ENCODE data around the gene TSGA10IP. TPM values are rescaled to one million over a fixed set of nuclear protein-coding genes. Genes with fewer than 3 reads are reported as not detected.
A peak's percentile ranks its signal among the peaks of the same experiment; 100 is the strongest.

TSGA10IP gene
- not detected in 2 replicates for polyA plus RNA-seq (2013)

DNA sequence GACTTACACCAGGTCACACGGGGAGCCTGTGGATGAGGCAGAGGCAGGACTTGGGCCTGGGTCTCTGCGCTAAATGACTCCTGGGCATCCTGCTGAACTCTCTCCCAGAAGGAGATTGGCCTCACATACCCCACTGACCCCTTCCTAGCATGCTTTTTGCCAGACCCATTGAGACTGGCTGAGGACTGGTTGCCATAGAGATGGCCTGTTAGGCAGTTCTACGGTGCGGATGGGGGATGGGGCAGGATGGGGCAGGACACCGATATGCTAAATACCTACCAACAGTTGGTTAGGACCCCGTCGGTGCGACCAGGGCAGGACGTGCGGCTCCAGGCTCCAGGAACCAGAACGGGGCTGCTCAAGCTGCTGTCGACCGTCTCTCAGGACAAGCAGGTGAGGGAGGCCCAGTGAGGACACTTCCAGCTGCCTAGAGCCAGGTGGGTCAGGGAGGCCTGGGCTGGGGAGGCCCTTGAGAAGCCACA, at the start of gene TSGA10IP:
TSGA10IP (plus strand) TSS at position 51 of the 482 bp plus-strand sequence; CDS start at position 247, 196 bp downstream.
- no peaks in the 10 kb centered on the region for H3K9me3 ChIP-seq (ENCODE audit: insufficient read depth, low read depth, low read length)
- H3K4me2 ChIP-seq (ENCODE audit: low read length) = no peak within 1 kb of the TSS
- no peak within 1 kb of the TSS for H3K14ac ChIP-seq (ENCODE audit: low read length)
- H2BK12ac ChIP-seq (ENCODE audit: low read length) = no peak within 1 kb of the TSS
- H3K9ac ChIP-seq (ENCODE audit: low read length) = no peak within 1 kb of the TSS
- no peak within 1 kb of the TSS for H3K18ac ChIP-seq (ENCODE audit: low read length)
- no peak within 1 kb of the TSS for H3K4me3 ChIP-seq (ENCODE audit: low read depth, low read length)
- H2AFZ ChIP-seq (ENCODE audit: insufficient read depth, low read length, poor library complexity) = no peak within 1 kb of the TSS
- H4K12ac ChIP-seq (ENCODE audit: low read depth, low read length) = no peak within 1 kb of the TSS
- no peak within 1 kb of the TSS for H4K91ac ChIP-seq (ENCODE audit: low read depth, low read length)
- no peak within 1 kb of the TSS for H4K8ac ChIP-seq (ENCODE audit: low read depth, low read length)
- no peak within 1 kb of the TSS for H2BK120ac ChIP-seq (ENCODE audit: insufficient read depth, low read length, poor library complexity)
- H2BK5ac ChIP-seq (ENCODE audit: low read depth, low read length, poor library complexity) = no peak within 1 kb of the TSS
- no peaks in the 10 kb centered on the region for H3K27me3 ChIP-seq (ENCODE audit: insufficient read depth, low read length)
- H3K4ac ChIP-seq (ENCODE audit: low read depth, low read length) = no peak within 1 kb of the TSS
- H3K36me3 ChIP-seq (ENCODE audit: control insufficient read depth in 1 of 2, insufficient read depth in 2 of 2, low read length in 2 of 2) = no peaks in the 10 kb centered on the region
- H2AK5ac ChIP-seq (ENCODE audit: low read length) = no peak within 1 kb of the TSS
- H3K79me1 ChIP-seq (ENCODE audit: low read length) = no peaks in the 10 kb centered on the region
- no peak for DNase-seq
- no peak within 1 kb of the TSS for H3K27ac ChIP-seq (ENCODE audit: low read depth, low read length)
- no peaks in the 10 kb centered on the region for H3K4me1 ChIP-seq (ENCODE audit: control insufficient read depth in 1 of 2, insufficient read depth in 2 of 2, low read length in 2 of 2)
- no peaks in the 10 kb centered on the region for H3K79me2 ChIP-seq (ENCODE audit: control insufficient read depth, insufficient read depth, low read length, poor library complexity)
- no CpG with 5 or more reads among the region's 13 CpGs for WGBS (ENCODE audit: extremely low coverage, insufficient coverage, insufficient read length)
- no peak within 1 kb of the TSS for H3K23ac ChIP-seq (ENCODE audit: low read length)

DNA sequence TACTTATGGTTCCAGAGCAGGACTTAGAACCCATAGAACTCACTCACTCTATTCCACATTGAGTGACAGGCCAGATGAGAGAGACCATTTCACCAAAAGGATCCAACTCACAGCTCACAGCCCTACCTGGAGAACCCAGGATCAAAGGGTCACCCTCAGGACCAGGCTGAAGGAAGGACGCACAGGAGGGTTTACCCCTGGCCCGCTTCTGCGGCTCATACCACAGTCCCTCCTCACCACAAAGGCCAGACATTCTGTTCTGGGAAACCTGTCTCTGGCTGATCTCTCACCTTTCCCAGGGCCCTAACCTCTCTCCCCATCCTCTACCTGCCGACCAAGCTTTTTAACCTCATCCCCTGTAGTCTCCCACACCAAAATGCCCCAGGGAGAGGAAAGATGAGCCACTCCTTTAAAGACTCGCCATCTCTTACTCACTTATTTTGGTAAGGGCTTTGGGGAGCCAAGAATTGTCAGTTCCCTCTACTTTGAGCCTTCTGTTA, 49.7 kb upstream of the TSGA10IP start:
- peaks cover 23% of the 10 kb centered on the region for H3K79me1 ChIP-seq (ENCODE audit: low read length)
- H4K91ac ChIP-seq (ENCODE audit: low read depth, low read length) = no peak overlapping the region
- H3K14ac ChIP-seq (ENCODE audit: low read length) = no peak overlapping the region
- H2BK120ac ChIP-seq (ENCODE audit: insufficient read depth, low read length, poor library complexity) = no peak overlapping the region
- WGBS (ENCODE audit: extremely low coverage, insufficient coverage, insufficient read length) = no CpG with 5 or more reads among the region's 5 CpGs
- no peak overlapping the region for H4K8ac ChIP-seq (ENCODE audit: low read depth, low read length)
- H3K9me3 ChIP-seq (ENCODE audit: insufficient read depth, low read depth, low read length) = no peaks in the 10 kb centered on the region
- H2AFZ ChIP-seq (ENCODE audit: insufficient read depth, low read length, poor library complexity) = no peak overlapping the region
- H3K27ac ChIP-seq (ENCODE audit: low read depth, low read length) = no peak overlapping the region
- no peak overlapping the region for H3K4me3 ChIP-seq (ENCODE audit: low read depth, low read length)
- peaks cover 13% of the 10 kb centered on the region for H3K27me3 ChIP-seq (ENCODE audit: insufficient read depth, low read length)
- no peak overlapping the region for H3K18ac ChIP-seq (ENCODE audit: low read length)
- H2BK5ac ChIP-seq (ENCODE audit: low read depth, low read length, poor library complexity) = no peak overlapping the region
- no peak overlapping the region for H3K9ac ChIP-seq (ENCODE audit: low read length)
- H4K12ac ChIP-seq (ENCODE audit: low read depth, low read length) = no peak overlapping the region
- H3K36me3 ChIP-seq (ENCODE audit: control insufficient read depth in 1 of 2, insufficient read depth in 2 of 2, low read length in 2 of 2) = peaks cover 0 to 10% of the 10 kb centered on the region in 2 experiments
- peak overlapping the region; percentile 56 for H2AK5ac ChIP-seq (ENCODE audit: low read length)
- no peak for DNase-seq
- H3K4me2 ChIP-seq (ENCODE audit: low read length) = no peak overlapping the region
- no peak overlapping the region for H3K23ac ChIP-seq (ENCODE audit: low read length)
- H3K4ac ChIP-seq (ENCODE audit: low read depth, low read length) = no peak overlapping the region
- no peak overlapping the region for H2BK12ac ChIP-seq (ENCODE audit: low read length)
- H3K4me1 ChIP-seq (ENCODE audit: control insufficient read depth in 1 of 2, insufficient read depth in 2 of 2, low read length in 2 of 2) = peaks cover 11 to 25% of the 10 kb centered on the region in 2 experiments
- H3K79me2 ChIP-seq (ENCODE audit: control insufficient read depth, insufficient read depth, low read length, poor library complexity) = peaks cover 17% of the 10 kb centered on the region

DNA sequence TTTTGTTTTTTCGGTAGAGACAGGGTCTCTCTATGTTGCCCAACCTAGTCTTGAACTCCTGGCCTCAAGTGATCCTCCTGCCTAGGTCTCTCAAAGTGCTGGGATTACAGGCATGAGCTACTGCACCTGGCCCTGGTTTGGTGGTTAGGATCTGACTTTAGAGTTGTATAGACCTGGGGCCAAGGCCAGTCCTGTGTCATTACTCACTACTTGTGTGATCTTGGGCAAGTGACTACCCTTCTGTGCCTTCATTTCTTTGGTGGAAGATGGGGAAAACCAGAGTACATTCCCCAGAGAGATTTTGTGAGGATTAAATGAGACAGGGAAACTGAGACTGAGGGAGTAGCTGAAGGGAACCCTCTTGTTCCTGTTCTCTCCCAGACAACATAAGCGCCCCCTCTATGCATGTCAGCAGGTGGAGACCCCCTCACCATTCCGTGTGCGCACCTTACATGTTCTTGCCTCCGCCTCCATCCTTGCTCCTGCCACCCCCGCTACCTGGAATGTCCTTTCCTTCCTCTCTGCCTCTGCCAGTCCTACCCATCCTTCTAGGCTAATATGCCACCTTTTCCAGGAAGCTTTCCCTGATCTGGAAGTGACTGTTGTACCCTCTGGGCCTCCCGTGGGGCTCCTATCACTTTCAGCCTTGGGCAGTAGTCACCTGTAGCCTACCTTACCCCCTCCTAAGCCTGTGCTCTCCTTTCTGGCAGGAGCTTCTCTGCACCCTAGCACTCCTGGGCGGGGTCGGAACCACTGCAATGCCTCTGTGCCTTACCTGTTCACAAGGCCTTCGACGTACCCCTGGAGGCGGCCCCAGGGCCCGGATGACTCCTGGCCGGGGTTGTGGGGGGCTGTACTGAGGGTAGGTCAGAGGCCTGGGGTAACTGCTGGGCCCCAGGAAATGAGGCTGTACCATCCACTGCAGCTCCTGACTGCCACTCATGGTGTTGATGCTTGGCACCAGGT, 49.0 kb upstream of the TSGA10IP start:
- Histone ChIP-seq H3K36me3 (ENCODE audit: control insufficient read depth in 1 of 2, insufficient read depth in 2 of 2, low read length in 2 of 2) (peaks cover 0 to 10% of the 10 kb centered on the region in 2 experiments), H3K23ac (ENCODE audit: low read length) (no peak overlapping the region), H2AK5ac (ENCODE audit: low read length) (no peak overlapping the region), H3K4me3 (ENCODE audit: low read depth, low read length) (no peak overlapping the region), H2BK12ac (ENCODE audit: low read length) (no peak overlapping the region), H2BK5ac (ENCODE audit: low read depth, low read length, poor library complexity) (no peak overlapping the region), H3K27ac (ENCODE audit: low read depth, low read length) (no peak overlapping the region), H2BK120ac (ENCODE audit: insufficient read depth, low read length, poor library complexity) (no peak overlapping the region), H3K79me1 (ENCODE audit: low read length) (peaks cover 15% of the 10 kb centered on the region), H4K91ac (ENCODE audit: low read depth, low read length) (no peak overlapping the region), H3K18ac (ENCODE audit: low read length) (no peak overlapping the region), H3K4me2 (ENCODE audit: low read length) (no peak overlapping the region), H3K27me3 (ENCODE audit: insufficient read depth, low read length) (peaks cover 13% of the 10 kb centered on the region), H4K12ac (ENCODE audit: low read depth, low read length) (no peak overlapping the region), H3K4ac (ENCODE audit: low read depth, low read length) (no peak overlapping the region), H3K9ac (ENCODE audit: low read length) (no peak overlapping the region), H3K4me1 (ENCODE audit: control insufficient read depth in 1 of 2, insufficient read depth in 2 of 2, low read length in 2 of 2) (peaks cover 13 to 24% of the 10 kb centered on the region in 2 experiments), H3K14ac (ENCODE audit: low read length) (no peak overlapping the region), H3K9me3 (ENCODE audit: insufficient read depth, low read depth, low read length) (no peaks in the 10 kb centered on the region), H3K79me2 (ENCODE audit: control insufficient read depth, insufficient read depth, low read length, poor library complexity) (peaks cover 9% of the 10 kb centered on the region), H4K8ac (ENCODE audit: low read depth, low read length) (no peak overlapping the region), H2AFZ (ENCODE audit: insufficient read depth, low read length, poor library complexity) (no peak overlapping the region)
- no peak for DNase-seq
- no CpG with 5 or more reads among the region's 14 CpGs for WGBS (ENCODE audit: extremely low coverage, insufficient coverage, insufficient read length)

DNA sequence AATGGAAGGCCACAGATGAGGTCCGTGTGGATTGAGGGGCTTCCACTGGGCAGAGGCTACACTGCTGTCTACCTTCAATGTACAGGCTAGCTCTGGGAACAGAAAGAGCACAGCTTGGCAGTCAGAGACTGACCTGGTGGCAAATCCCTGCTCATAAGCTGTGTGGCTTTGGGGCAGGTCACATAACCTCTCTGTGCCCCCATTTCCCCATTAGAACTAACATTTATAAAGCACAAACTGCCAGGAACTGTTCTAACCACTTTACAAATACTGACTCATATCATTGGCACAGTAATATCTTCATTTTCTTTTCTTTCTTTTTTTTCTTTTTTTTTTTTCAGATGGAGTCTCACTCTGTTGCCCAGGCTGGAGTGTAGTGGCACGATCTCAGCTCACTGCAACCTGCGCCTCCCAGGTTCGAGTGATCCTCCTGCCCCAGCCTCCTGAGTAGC, 48.2 kb upstream of the TSGA10IP start:
- H3K36me3 ChIP-seq (ENCODE audit: control insufficient read depth in 1 of 2, insufficient read depth in 2 of 2, low read length in 2 of 2) = peaks cover 0 to 10% of the 10 kb centered on the region in 2 experiments
- H3K79me1 ChIP-seq (ENCODE audit: low read length) = peaks cover 14% of the 10 kb centered on the region
- no peak overlapping the region for H2AFZ ChIP-seq (ENCODE audit: insufficient read depth, low read length, poor library complexity)
- peaks cover 13% of the 10 kb centered on the region for H3K27me3 ChIP-seq (ENCODE audit: insufficient read depth, low read length)
- no peak overlapping the region for H3K4me3 ChIP-seq (ENCODE audit: low read depth, low read length)
- no peak overlapping the region for H3K9ac ChIP-seq (ENCODE audit: low read length)
- no peak for DNase-seq
- no peak overlapping the region for H2AK5ac ChIP-seq (ENCODE audit: low read length)
- H3K79me2 ChIP-seq (ENCODE audit: control insufficient read depth, insufficient read depth, low read length, poor library complexity) = peaks cover 8% of the 10 kb centered on the region
- no peak overlapping the region for H2BK12ac ChIP-seq (ENCODE audit: low read length)
- H3K4ac ChIP-seq (ENCODE audit: low read depth, low read length) = no peak overlapping the region
- H3K18ac ChIP-seq (ENCODE audit: low read length) = no peak overlapping the region
- H4K91ac ChIP-seq (ENCODE audit: low read depth, low read length) = no peak overlapping the region
- H3K4me1 ChIP-seq (ENCODE audit: control insufficient read depth in 1 of 2, insufficient read depth in 2 of 2, low read length in 2 of 2) = peaks cover 20 to 23% of the 10 kb centered on the region in 2 experiments
- H2BK120ac ChIP-seq (ENCODE audit: insufficient read depth, low read length, poor library complexity) = no peak overlapping the region
- H3K4me2 ChIP-seq (ENCODE audit: low read length) = no peak overlapping the region
- no peak overlapping the region for H2BK5ac ChIP-seq (ENCODE audit: low read depth, low read length, poor library complexity)
- H3K14ac ChIP-seq (ENCODE audit: low read length) = no peak overlapping the region
- no peak overlapping the region for H3K27ac ChIP-seq (ENCODE audit: low read depth, low read length)
- no peak overlapping the region for H3K23ac ChIP-seq (ENCODE audit: low read length)
- WGBS (ENCODE audit: extremely low coverage, insufficient coverage, insufficient read length) = no CpG with 5 or more reads among the region's 4 CpGs
- no peak overlapping the region for H4K8ac ChIP-seq (ENCODE audit: low read depth, low read length)
- no peaks in the 10 kb centered on the region for H3K9me3 ChIP-seq (ENCODE audit: insufficient read depth, low read depth, low read length)
- no peak overlapping the region for H4K12ac ChIP-seq (ENCODE audit: low read depth, low read length)
